Hepatocyte (in vitro differentiated cells): ENCODE data around the gene COG1. TPM values are rescaled to one million over a fixed set of nuclear protein-coding genes. Genes with fewer than 3 reads are reported as not detected.
"Not testable (repeated sequence)": the region's sequence is repeated elsewhere in the genome, so short reads cannot be mapped to it uniquely, and the experiment has no call there.

ENCODE experiments used
- DNase-seq: peaks from one replicate; pipeline ENCODE4 v3.0.0-alpha.2; 2016; ENCODE audit warnings: low spot score
- H2AFZ ChIP-seq: fragments of 200-600 bp; sonication (generic); 2 replicates; pipeline ENCODE4 v1.6.0; 2016; ENCODE audit warnings: antibody characterized with exemption, mild to moderate bottlenecking
- H3K27ac ChIP-seq: fragments of 200-600 bp; sonication (generic); 2 replicates; pipeline ENCODE4 v1.5.1; 2016; ENCODE audit warnings: mild to moderate bottlenecking
- H3K27me3 ChIP-seq: fragments of 200-600 bp; sonication (generic); 2 replicates; pipeline ENCODE4 v1.6.1; 2016
- H3K36me3 ChIP-seq: fragments of 200-600 bp; sonication (generic); replicated peaks from 2 replicates; pipeline ENCODE4 v1.5.1; 2016; ENCODE audit warnings: low read depth; ENCODE audit not compliant: insufficient read depth
- H3K4me1 ChIP-seq: fragments of 200-600 bp; sonication (generic); 2 replicates; pipeline ENCODE4 v1.5.1; 2016; ENCODE audit warnings: mild to moderate bottlenecking, moderate library complexity; ENCODE audit not compliant: insufficient read depth
- H3K4me2 ChIP-seq: fragments of 200-600 bp; sonication (generic); 2 replicates; pipeline ENCODE4 v1.6.0; 2016
- H3K4me3 ChIP-seq: fragments of 200-600 bp; sonication (generic); 2 replicates; pipeline ENCODE4 v1.5.1; 2016; ENCODE audit warnings: mild to moderate bottlenecking
- H3K79me2 ChIP-seq: fragments of 200-600 bp; sonication (generic); 2 replicates; pipeline ENCODE4 v1.6.0; 2017; ENCODE audit warnings: mild to moderate bottlenecking
- H3K9me2 ChIP-seq: fragments of 200-600 bp; sonication (generic); replicated peaks from 2 replicates; pipeline ENCODE4 v1.6.0; 2017; ENCODE audit warnings: mild to moderate bottlenecking; ENCODE audit not compliant: insufficient read depth
- H3K9me3 ChIP-seq: fragments of 200-600 bp; sonication (generic); 2 replicates; pipeline ENCODE4 v1.5.1; 2016; ENCODE audit warnings: low read depth, mild to moderate bottlenecking
- H4K20me1 ChIP-seq: fragments of 200-600 bp; sonication (generic); 2 replicates; pipeline ENCODE4 v1.6.0; 2016; ENCODE audit warnings: mild to moderate bottlenecking; ENCODE audit not compliant: insufficient read depth, poor library complexity, severe bottlenecking
- CTCF ChIP-seq: fragments of 200-600 bp; sonication (generic); IDR thresholded peaks from 2 replicates; pipeline ENCODE4 v1.5.1; 2016; ENCODE audit warnings: antibody characterized with exemption, mild to moderate bottlenecking; ENCODE audit not compliant: poor library complexity
- EZH2 ChIP-seq: fragments of 200-600 bp; sonication (generic); IDR thresholded peaks from 2 replicates; pipeline ENCODE4 v1.6.1; 2016; ENCODE audit warnings: antibody characterized with exemption, mild to moderate bottlenecking, borderline replicate concordance
- EZH2phosphoT487 ChIP-seq: fragments of 200-600 bp; sonication (generic); IDR thresholded peaks from one replicate; pipeline ENCODE4 v1.6.1; 2018; ENCODE audit warnings: antibody characterized with exemption, mild to moderate bottlenecking, low read depth, moderate library complexity; ENCODE audit not compliant: unreplicated experiment, severe bottlenecking
- WGBS: methylation state at CpG from one replicate; pipeline ENCODE4 v1.1.6; 2016; ENCODE audit warnings: low lambda C conversion rate; ENCODE audit errors: missing lambda C conversion rate; 5-methylcytosine and 5-hydroxymethylcytosine counted together
- polyA plus RNA-seq: library from polyadenylated mRNA; unstranded; fragments of >200 nt; fragmentation: Nextera tagmentation; extraction: Ambion mirVana; gene quantifications from 2 replicates; pipeline ENCODE4 v1.2.1, GENCODE V29; 2016
- total RNA-seq: library from RNA; depleted of rRNA; stranded (reverse); fragments of >200 nt; gene quantifications from 2 replicates; pipeline ENCODE4 v1.2.3, GENCODE V29; 2014

Gene COG1
- total and polyA plus RNA-seq, 2 experiments from 2014 or later = 19.6 to 26.8 TPM

GRCh38 chr17:73148540-73149334 lies 44.1 kb upstream of the COG1 start:
- WGBS = 72% methylated on average over 6 of the region's 6 CpGs
- H3K4me3 ChIP-seq = no peak overlapping the region
- H3K4me2 ChIP-seq = no peak overlapping the region
- no peaks in the 10 kb centered on the region for H4K20me1 ChIP-seq
- H3K4me1 ChIP-seq = no peaks in the 10 kb centered on the region
- no peaks in the 10 kb centered on the region for H3K79me2 ChIP-seq
- H3K27me3 ChIP-seq = no peaks in the 10 kb centered on the region
- no peaks in the 10 kb centered on the region for H3K9me3 ChIP-seq
- no peaks in the 10 kb centered on the region for H3K36me3 ChIP-seq
- no peak for TF ChIP-seq EZH2phosphoT487
- no peak for TF ChIP-seq CTCF
- TF ChIP-seq EZH2 = no peak
- no peak overlapping the region for H3K27ac ChIP-seq
- no peak for DNase-seq
- no peaks in the 10 kb centered on the region for H3K9me2 ChIP-seq
- H2AFZ ChIP-seq = no peak overlapping the region

DNA sequence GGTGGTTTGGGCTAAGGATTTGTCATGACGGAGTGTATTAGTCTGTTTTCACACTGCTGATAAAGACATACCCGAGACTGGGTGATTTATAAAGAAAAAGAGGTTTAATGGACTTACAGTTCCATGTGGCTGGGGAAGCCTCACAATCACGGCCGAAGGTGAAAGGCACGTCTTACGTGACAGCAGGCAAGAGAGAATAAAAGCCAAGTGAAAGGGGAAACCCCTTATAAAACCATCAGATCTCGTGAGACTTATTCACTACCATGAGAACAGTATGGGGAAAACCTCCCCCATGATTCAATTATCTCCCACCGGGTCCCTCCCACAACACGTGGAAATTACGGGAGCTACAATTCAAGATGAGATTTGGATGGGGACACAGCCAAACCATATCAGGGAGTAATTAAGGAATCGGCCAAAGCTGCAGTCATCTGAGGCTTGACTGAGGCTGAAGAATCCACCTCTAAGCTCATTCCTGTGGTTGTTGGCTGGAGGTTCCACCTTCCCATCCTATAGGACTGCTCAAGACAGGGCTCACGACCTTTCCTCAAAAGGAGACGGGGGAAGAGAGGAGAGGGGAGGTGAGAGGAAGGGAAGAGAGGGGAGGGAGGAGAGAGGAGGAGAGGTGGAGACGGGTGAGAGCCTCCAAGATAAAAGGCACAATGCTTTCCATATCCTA lies 42.1 kb upstream of the COG1 start:
- not testable (repeated sequence) for H4K20me1 ChIP-seq, H3K4me1 ChIP-seq, H3K4me2 ChIP-seq, H3K27me3 ChIP-seq, H3K36me3 ChIP-seq, DNase-seq, H3K9me2 ChIP-seq, H3K79me2 ChIP-seq, H2AFZ ChIP-seq, H3K4me3 ChIP-seq, H3K9me3 ChIP-seq, H3K27ac ChIP-seq
- WGBS = 69% methylated on average over 14 of the region's 14 CpGs

DNA sequence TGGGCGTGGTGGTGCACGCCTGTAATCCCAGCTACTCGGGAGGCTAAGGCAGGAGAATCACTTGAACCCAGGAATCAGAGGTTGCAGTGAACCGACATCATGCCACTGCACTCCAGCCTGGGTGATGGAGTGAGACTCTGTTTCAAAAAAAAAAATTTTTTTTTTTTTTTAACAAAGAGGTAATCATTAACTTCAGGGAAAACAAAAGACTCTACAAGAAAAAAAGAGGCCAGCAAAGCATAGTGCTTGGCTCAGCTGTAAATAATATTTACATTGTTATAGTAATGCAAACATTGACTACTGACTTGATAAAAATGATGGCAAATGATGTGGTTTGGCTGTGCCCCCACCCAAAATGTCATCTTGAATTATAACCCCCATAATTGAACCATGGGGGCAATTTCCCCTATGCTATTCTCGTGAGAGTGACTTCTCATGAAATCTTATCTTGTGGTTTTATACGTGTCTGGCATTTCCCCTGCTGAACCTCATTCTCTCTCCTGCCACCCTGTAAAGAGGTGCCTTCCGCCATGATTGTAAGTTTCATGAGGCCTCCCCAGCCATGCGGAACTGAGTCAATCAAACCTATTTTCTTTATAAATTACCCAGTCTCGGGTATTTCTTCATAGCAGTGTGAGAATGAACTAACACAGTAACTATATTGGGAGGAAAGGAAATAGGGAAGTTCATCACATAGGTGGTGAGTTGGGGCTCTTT lies 40.8 kb upstream of the COG1 start:
- no peaks in the 10 kb centered on the region for H3K79me2 ChIP-seq
- no peak overlapping the region for H3K4me3 ChIP-seq
- TF ChIP-seq EZH2phosphoT487 = no peak
- TF ChIP-seq CTCF = no peak
- TF ChIP-seq EZH2 = no peak
- H4K20me1 ChIP-seq = no peaks in the 10 kb centered on the region
- no peak overlapping the region for H3K4me2 ChIP-seq
- H3K27me3 ChIP-seq = no peaks in the 10 kb centered on the region
- no peak for DNase-seq
- peaks cover 7% of the 10 kb centered on the region for H3K4me1 ChIP-seq
- H3K9me2 ChIP-seq = no peaks in the 10 kb centered on the region
- peak overlapping the region; percentile 19 for H3K27ac ChIP-seq
- H2AFZ ChIP-seq = no peak overlapping the region
- 59% methylated on average over 9 of the region's 9 CpGs for WGBS
- no peaks in the 10 kb centered on the region for H3K36me3 ChIP-seq
- H3K9me3 ChIP-seq = no peaks in the 10 kb centered on the region
